Fibroblast of villous mesenchyme (primary cell): ENCODE results near the gene TNIP1. TPM values are rescaled to one million over a fixed set of nuclear protein-coding genes. Genes with fewer than 3 reads are reported as not detected.

Experiments
- DNase-seq: peaks from one replicate; pipeline ENCODE4 v3.0.0-alpha.2; 2010; ENCODE audit warnings: low read depth
- H3K4me3 ChIP-seq: 2 replicates; pipeline ENCODE4 v1.5.1; 2011; ENCODE audit warnings: low read depth, mild to moderate bottlenecking, low read length
- CTCF ChIP-seq: IDR thresholded peaks from 2 replicates; pipeline ENCODE4 v1.5.1; 2012; ENCODE audit warnings: low read depth, mild to moderate bottlenecking, low read length; ENCODE audit not compliant: insufficient read depth
- total RNA-seq: library from RNA; depleted of rRNA; stranded (reverse); fragments of >200 nt; gene quantifications from 2 replicates; pipeline ENCODE4 v1.2.3, GENCODE V29; 2012

TNIP1 gene
- total RNA-seq: 88.3 and 108 TPM in 2 replicates

- TF ChIP-seq CTCF: no peak
- H3K4me3 ChIP-seq: peak within 1 kb of the TSS; percentile 87
- DNase-seq: peak; percentile 91
Measured at GRCh38 chr5:151080613-151081430, at the start of gene TNIP1. TNIP1 (minus strand) TSS chr5:151081034; CDS start chr5:151065095, 15,939 bp downstream.

- no peak overlapping the region for H3K4me3 ChIP-seq
- TF ChIP-seq CTCF: no peak
- DNase-seq: no peak
Measured at GRCh38 chr5:151130235-151130921, 49.5 kb upstream of the TNIP1 start.

GRCh38 chr5:151128817-151129216, 48.0 kb upstream of the TNIP1 start:
- no peak for TF ChIP-seq CTCF
- no peak for DNase-seq
- no peak overlapping the region for H3K4me3 ChIP-seq

- no peak for DNase-seq
- H3K4me3 ChIP-seq: no peak overlapping the region
- TF ChIP-seq CTCF: no peak
Measured at GRCh38 chr5:151127926-151128325, 47.1 kb upstream of the TNIP1 start.

GRCh38 chr5:151126199-151126645, 45.4 kb upstream of the TNIP1 start:
- peak; percentile 80 for DNase-seq
- H3K4me3 ChIP-seq: no peak overlapping the region
- peak; percentile 81 for TF ChIP-seq CTCF

- no peak for DNase-seq
- no peak overlapping the region for H3K4me3 ChIP-seq
- no peak for TF ChIP-seq CTCF
Measured at GRCh38 chr5:151125421-151125820, 44.6 kb upstream of the TNIP1 start.
